NCI-H69 (cell line): Measurements from ENCODE around the gene USH2A.
A peak's percentile ranks its signal among the peaks of the same experiment; 100 is the strongest.

Source experiments
- DNase-seq: peaks from one replicate; lab custom pipeline; 2025; lab: John Stamatoyannopoulos, UW

The USH2A gene

GRCh38 chr1:215718575-215719287 lies 704.5 kb downstream of the USH2A start:
- DNase-seq: peak; percentile 44

GRCh38 chr1:215717677-215718426 lies 705.4 kb downstream of the USH2A start:
- DNase-seq: peak; percentile 13

- no peak for DNase-seq
These were observed 712.4 kb downstream of the USH2A start for GRCh38 chr1:215710899-215711225.

GRCh38 chr1:215710036-215710898 lies 713.0 kb downstream of the USH2A start:
- peak; percentile 95 for DNase-seq

GRCh38 chr1:215704089-215704860 lies 719.0 kb downstream of the USH2A start:
- DNase-seq: no peak

GRCh38 chr1:215682232-215682631 lies 741.0 kb downstream of the USH2A start:
- peak; percentile 65 for DNase-seq

GRCh38 chr1:215681041-215681440 lies 742.2 kb downstream of the USH2A start:
- peak; percentile 15 for DNase-seq

- peak; percentile 75 for DNase-seq
These were observed 744.0 kb downstream of the USH2A start for GRCh38 chr1:215679231-215679630.

GRCh38 chr1:215677112-215677511 lies 746.1 kb downstream of the USH2A start:
- DNase-seq: no peak

- DNase-seq: no peak
These were observed 749.3 kb downstream of the USH2A start for GRCh38 chr1:215673943-215674342.

GRCh38 chr1:215672482-215672881 lies 750.8 kb downstream of the USH2A start:
- DNase-seq: no peak

- no peak for DNase-seq
These were observed 753.3 kb downstream of the USH2A start for GRCh38 chr1:215669806-215670491.

- no peak for DNase-seq
These were observed 755.5 kb downstream of the USH2A start for GRCh38 chr1:215667761-215668160.

- DNase-seq: no peak
These were observed 758.0 kb downstream of the USH2A start for GRCh38 chr1:215665215-215665614.

- no peak for DNase-seq
These were observed 762.2 kb downstream of the USH2A start for GRCh38 chr1:215661033-215661432.

- no peak for DNase-seq
These were observed 763.0 kb downstream of the USH2A start for GRCh38 chr1:215660259-215660658.

- no peak for DNase-seq
These were observed 766.2 kb downstream of the USH2A start for GRCh38 chr1:215657047-215657446.

- DNase-seq: no peak
These were observed 770.9 kb downstream of the USH2A start for GRCh38 chr1:215652371-215652770.

- no peak for DNase-seq
These were observed 771.4 kb downstream of the USH2A start for GRCh38 chr1:215651867-215652266.

GRCh38 chr1:215650446-215651149 lies 772.6 kb downstream of the USH2A start:
- DNase-seq: no peak

GRCh38 chr1:215648957-215649356 lies 774.3 kb downstream of the USH2A start:
- DNase-seq: no peak
